ENCODE results near the gene EMP2. TPM values are rescaled to one million over a fixed set of nuclear protein-coding genes. Genes with fewer than 3 reads are reported as not detected.
"Not testable (repeated sequence)": the region's sequence is repeated elsewhere in the genome, so short reads cannot be mapped to it uniquely, and the experiment has no call there.

Gene EMP2
- polyA plus RNA-seq, 6 donors from 2014 or later = 0.26 to 0.74 TPM; not detected in 4

GRCh38 chr16:10518479-10519041 is 61.8 kb downstream of the EMP2 start:
- H3K27me3 Mint-ChIP-seq = no peaks in the 10 kb centered on the region
- H3K4me1 Mint-ChIP-seq = peaks cover 10 to 23% (median 11%) of the 10 kb centered on the region in 3 donors
- no peak overlapping the region for H3K4me3 Mint-ChIP-seq
- DNase-seq (no peak), ATAC-seq (ENCODE audit: low read depth in 2 of 2) (no peak)
- no peaks in the 10 kb centered on the region for H3K36me3 Mint-ChIP-seq
- H3K9me3 Mint-ChIP-seq = peaks cover 0 to 2% (median 0%) of the 10 kb centered on the region in 7 donors
- no peak overlapping the region for H3K27ac Mint-ChIP-seq

- Mint-ChIP-seq H3K4me3 (no peak overlapping the region), H3K9me3 (peaks cover 0 to 2% (median 0%) of the 10 kb centered on the region in 7 donors), H3K36me3 (no peaks in the 10 kb centered on the region), H3K27ac (no peak overlapping the region), H3K27me3 (no peaks in the 10 kb centered on the region), H3K4me1 (peaks cover 10 to 23% (median 11%) of the 10 kb centered on the region in 3 donors)
- DNase-seq = no peak
- no peak for ATAC-seq (ENCODE audit: low read depth in 2 of 2)
These were observed 62.5 kb downstream of the EMP2 start for GRCh38 chr16:10517868-10518267.

GRCh38 chr16:10514369-10515055 is 65.9 kb downstream of the EMP2 start:
- peak; percentile 55 for DNase-seq
- H3K4me3 Mint-ChIP-seq = no peak overlapping the region
- peak overlapping the region in 1 of 6 donors; percentile 71 for H3K27ac Mint-ChIP-seq
- H3K9me3 Mint-ChIP-seq = peaks cover 0 to 2% (median 0%) of the 10 kb centered on the region in 7 donors
- peak in 1 of 2 donors; percentile 41 for ATAC-seq (ENCODE audit: low read depth in 2 of 2)
- peaks cover 3 to 17% (median 10%) of the 10 kb centered on the region in 3 donors for H3K4me1 Mint-ChIP-seq
- H3K36me3 Mint-ChIP-seq = no peaks in the 10 kb centered on the region
- H3K27me3 Mint-ChIP-seq = no peaks in the 10 kb centered on the region

GRCh38 chr16:10511829-10512228 is 68.6 kb downstream of the EMP2 start:
- DNase-seq (no peak), ATAC-seq (ENCODE audit: low read depth in 2 of 2) (no peak)
- Mint-ChIP-seq H3K27ac (no peak overlapping the region), H3K36me3 (no peaks in the 10 kb centered on the region), H3K9me3 (no peaks in the 10 kb centered on the region), H3K27me3 (no peaks in the 10 kb centered on the region), H3K4me3 (no peak overlapping the region), H3K4me1 (peaks cover 6 to 19% (median 8%) of the 10 kb centered on the region in 3 donors)

- H3K36me3 Mint-ChIP-seq = no peaks in the 10 kb centered on the region
- DNase-seq (no peak), ATAC-seq (ENCODE audit: low read depth in 2 of 2) (no peak)
- H3K27ac Mint-ChIP-seq = peak overlapping the region in 1 of 6 donors; percentile 68
- H3K9me3 Mint-ChIP-seq = no peaks in the 10 kb centered on the region
- no peaks in the 10 kb centered on the region for H3K27me3 Mint-ChIP-seq
- H3K4me1 Mint-ChIP-seq = peaks cover 6 to 16% (median 8%) of the 10 kb centered on the region in 3 donors
- H3K4me3 Mint-ChIP-seq = no peak overlapping the region
These were observed 70.1 kb downstream of the EMP2 start for GRCh38 chr16:10510279-10510678.

GRCh38 chr16:10509534-10510025 is 70.8 kb downstream of the EMP2 start:
- Mint-ChIP-seq H3K36me3 (no peaks in the 10 kb centered on the region), H3K4me3 (no peak overlapping the region), H3K27me3 (no peaks in the 10 kb centered on the region), H3K27ac (peak overlapping the region in 3 of 6 donors; percentile 1 to 68 (median 62)), H3K4me1 (peaks cover 7 to 14% (median 10%) of the 10 kb centered on the region in 3 donors), H3K9me3 (no peaks in the 10 kb centered on the region)
- ATAC-seq (ENCODE audit: low read depth in 2 of 2) (peak; percentile 97 to 98), DNase-seq (peak; percentile 71)

GRCh38 chr16:10505286-10505685 is 75.1 kb downstream of the EMP2 start:
- ATAC-seq (ENCODE audit: low read depth in 2 of 2) = not testable (repeated sequence)

GRCh38 chr16:10504404-10504885 is 76.0 kb downstream of the EMP2 start:
- H3K27ac Mint-ChIP-seq = peak overlapping the region in 5 of 6 donors; percentile 11 to 54 (median 41)
- no peak for DNase-seq
- peaks cover 17 to 31% (median 30%) of the 10 kb centered on the region in 3 donors for H3K4me1 Mint-ChIP-seq
- no peaks in the 10 kb centered on the region for H3K27me3 Mint-ChIP-seq
- ATAC-seq (ENCODE audit: low read depth in 2 of 2) = peak; percentile 64 to 72
- peaks cover 0 to 2% (median 0%) of the 10 kb centered on the region in 7 donors for H3K9me3 Mint-ChIP-seq
- H3K4me3 Mint-ChIP-seq = no peak overlapping the region
- no peaks in the 10 kb centered on the region for H3K36me3 Mint-ChIP-seq

More at GRCh38 chr16:10505286-10505685, 75.1 kb downstream of the EMP2 start:
- not testable (repeated sequence) for H3K9me3 Mint-ChIP-seq, DNase-seq, H3K27me3 Mint-ChIP-seq, H3K36me3 Mint-ChIP-seq, H3K4me3 Mint-ChIP-seq
- peaks cover 21 to 36% (median 33%) of the 10 kb centered on the region in 3 donors for H3K4me1 Mint-ChIP-seq
- peak overlapping the region in 4 of 6 donors; percentile 32 to 90 (median 54) for H3K27ac Mint-ChIP-seq

- Mint-ChIP-seq H3K36me3 (no peaks in the 10 kb centered on the region), H3K27ac (peak overlapping the region in 3 of 6 donors; percentile 40 to 82 (median 52)), H3K9me3 (peaks cover 0 to 2% (median 0%) of the 10 kb centered on the region in 7 donors), H3K4me1 (peaks cover 16 to 29% (median 29%) of the 10 kb centered on the region in 3 donors), H3K27me3 (no peaks in the 10 kb centered on the region), H3K4me3 (no peak overlapping the region)
- DNase-seq = no peak
- ATAC-seq (ENCODE audit: low read depth in 2 of 2) = peak in 1 of 2 donors; percentile 14
These were observed 77.6 kb downstream of the EMP2 start for GRCh38 chr16:10502776-10503175.

GRCh38 chr16:10501016-10501607 is 79.3 kb downstream of the EMP2 start:
- Mint-ChIP-seq H3K27ac (peak overlapping the region in 3 of 6 donors; percentile 6 to 68 (median 39)), H3K4me1 (peaks cover 16 to 29% (median 29%) of the 10 kb centered on the region in 3 donors), H3K4me3 (peak overlapping the region in 4 of 8 donors; percentile 2 to 54 (median 35)), H3K27me3 (no peaks in the 10 kb centered on the region), H3K36me3 (no peaks in the 10 kb centered on the region), H3K9me3 (peaks cover 0 to 7% (median 3%) of the 10 kb centered on the region in 7 donors)
- peak; percentile 71 to 74 for ATAC-seq (ENCODE audit: low read depth in 2 of 2)
- DNase-seq = no peak

- Mint-ChIP-seq H3K4me1 (peaks cover 16 to 29% (median 29%) of the 10 kb centered on the region in 3 donors), H3K9me3 (peaks cover 0 to 11% (median 7%) of the 10 kb centered on the region in 7 donors), H3K27ac (peak overlapping the region in 1 of 6 donors; percentile 68), H3K4me3 (peak overlapping the region in 3 of 8 donors; percentile 30 to 66 (median 54)), H3K36me3 (peaks cover 0 to 2% of the 10 kb centered on the region in 2 donors), H3K27me3 (no peaks in the 10 kb centered on the region)
- DNase-seq (no peak), ATAC-seq (ENCODE audit: low read depth in 2 of 2) (no peak)
These were observed 79.8 kb downstream of the EMP2 start for GRCh38 chr16:10500582-10500981.

- Mint-ChIP-seq H3K4me1 (peaks cover 8 to 23% (median 13%) of the 10 kb centered on the region in 3 donors), H3K27ac (no peak overlapping the region), H3K36me3 (peaks cover 0 to 15% of the 10 kb centered on the region in 2 donors), H3K4me3 (peak overlapping the region in 1 of 8 donors; percentile 53), H3K9me3 (peaks cover 0 to 34% (median 27%) of the 10 kb centered on the region in 7 donors), H3K27me3 (no peaks in the 10 kb centered on the region)
- ATAC-seq (ENCODE audit: low read depth in 2 of 2) (no peak), DNase-seq (no peak)
These were observed 83.0 kb downstream of the EMP2 start for GRCh38 chr16:10497132-10498101.
